HEK293 (cell line): Measurements from ENCODE around the gene MUC12.

ENCODE experiments used
- BCL11B ChIP-seq: fragments of 450-650 bp; formaldehyde crosslinking; IDR thresholded peaks from 2 replicates; pipeline ENCODE4 v1.5.1; 2016; ENCODE audit warnings: low read depth, missing biosample characterization, missing genetic modification characterization
- GLIS1 ChIP-seq: fragments of 450-650 bp; formaldehyde crosslinking; IDR thresholded peaks from 2 replicates; pipeline ENCODE4 v1.5.1; 2016; ENCODE audit warnings: missing biosample characterization, missing genetic modification characterization
- KLF1 ChIP-seq: fragments of 450-650 bp; formaldehyde crosslinking; IDR thresholded peaks from 2 replicates; pipeline ENCODE4 v1.5.1; 2016; ENCODE audit warnings: missing biosample characterization, missing genetic modification characterization
- MYNN ChIP-seq: fragments of 450-650 bp; formaldehyde crosslinking; IDR thresholded peaks from 2 replicates; pipeline ENCODE4 v1.5.1; 2016; ENCODE audit warnings: missing biosample characterization, missing genetic modification characterization, borderline replicate concordance
- WT1 ChIP-seq: fragments of 450-650 bp; formaldehyde crosslinking; IDR thresholded peaks from 2 replicates; pipeline ENCODE4 v1.5.1; 2016; ENCODE audit warnings: missing biosample characterization, missing genetic modification characterization
- ZFP69B ChIP-seq: fragments of 450-650 bp; formaldehyde crosslinking; IDR thresholded peaks from 2 replicates; pipeline ENCODE4 v1.5.1; 2016; ENCODE audit warnings: missing biosample characterization, missing genetic modification characterization
- ZNF146 ChIP-seq: fragments of 450-650 bp; formaldehyde crosslinking; IDR thresholded peaks from 2 replicates; pipeline ENCODE4 v1.5.1; 2016; ENCODE audit warnings: missing biosample characterization, missing genetic modification characterization
- ZNF37A ChIP-seq: fragments of 450-650 bp; IDR thresholded peaks from 2 replicates; pipeline ENCODE4 v1.5.1; 2018; ENCODE audit warnings: missing biosample characterization, missing genetic modification characterization
- ZNF510 ChIP-seq: fragments of 450-650 bp; formaldehyde crosslinking; IDR thresholded peaks from 2 replicates; pipeline ENCODE4 v1.5.1; 2018; ENCODE audit warnings: mild to moderate bottlenecking, missing genetic modification characterization, missing biosample characterization; ENCODE audit not compliant: insufficient replicate concordance
- ZNF596 ChIP-seq: fragments of 450-650 bp; IDR thresholded peaks from 2 replicates; pipeline ENCODE4 v1.5.0; 2018; ENCODE audit warnings: missing biosample characterization, mild to moderate bottlenecking, missing genetic modification characterization, moderate library complexity
- ZNF658 ChIP-seq: fragments of 450-650 bp; formaldehyde crosslinking; IDR thresholded peaks from 2 replicates; pipeline ENCODE4; 2016; ENCODE audit warnings: missing biosample characterization, missing genetic modification characterization
- ZNF76 ChIP-seq: fragments of 450-650 bp; formaldehyde crosslinking; IDR thresholded peaks from 2 replicates; pipeline ENCODE4; 2016; ENCODE audit warnings: low read depth, missing biosample characterization, missing genetic modification characterization, borderline replicate concordance
- ZNF792 ChIP-seq: fragments of 450-650 bp; formaldehyde crosslinking; IDR thresholded peaks from 2 replicates; pipeline ENCODE4 v1.5.1; 2016; ENCODE audit warnings: missing biosample characterization, missing genetic modification characterization
- TF ChIP-seq, protein P1 (sequence below): fragments of 450-650 bp; formaldehyde crosslinking; IDR thresholded peaks from 2 replicates; pipeline ENCODE4 v1.5.1; 2016; ENCODE audit warnings: missing biosample characterization, missing genetic modification characterization
- TF ChIP-seq, protein P2 (sequence below): fragments of 450-650 bp; formaldehyde crosslinking; IDR thresholded peaks from 2 replicates; pipeline ENCODE4 v1.5.1; 2016; ENCODE audit warnings: missing biosample characterization, missing genetic modification characterization, low read depth
- TF ChIP-seq, protein P3 (sequence below): fragments of 450-650 bp; formaldehyde crosslinking; IDR thresholded peaks from 2 replicates; pipeline ENCODE4 v1.5.1; 2016; ENCODE audit warnings: missing biosample characterization, missing genetic modification characterization
- TF ChIP-seq, protein P4 (sequence below): fragments of 450-650 bp; formaldehyde crosslinking; conservative IDR thresholded peaks from 2 replicates; pipeline ENCODE4 v1.5.1; 2016; ENCODE audit warnings: low read depth, missing biosample characterization, missing genetic modification characterization

Gene MUC12

DNA sequence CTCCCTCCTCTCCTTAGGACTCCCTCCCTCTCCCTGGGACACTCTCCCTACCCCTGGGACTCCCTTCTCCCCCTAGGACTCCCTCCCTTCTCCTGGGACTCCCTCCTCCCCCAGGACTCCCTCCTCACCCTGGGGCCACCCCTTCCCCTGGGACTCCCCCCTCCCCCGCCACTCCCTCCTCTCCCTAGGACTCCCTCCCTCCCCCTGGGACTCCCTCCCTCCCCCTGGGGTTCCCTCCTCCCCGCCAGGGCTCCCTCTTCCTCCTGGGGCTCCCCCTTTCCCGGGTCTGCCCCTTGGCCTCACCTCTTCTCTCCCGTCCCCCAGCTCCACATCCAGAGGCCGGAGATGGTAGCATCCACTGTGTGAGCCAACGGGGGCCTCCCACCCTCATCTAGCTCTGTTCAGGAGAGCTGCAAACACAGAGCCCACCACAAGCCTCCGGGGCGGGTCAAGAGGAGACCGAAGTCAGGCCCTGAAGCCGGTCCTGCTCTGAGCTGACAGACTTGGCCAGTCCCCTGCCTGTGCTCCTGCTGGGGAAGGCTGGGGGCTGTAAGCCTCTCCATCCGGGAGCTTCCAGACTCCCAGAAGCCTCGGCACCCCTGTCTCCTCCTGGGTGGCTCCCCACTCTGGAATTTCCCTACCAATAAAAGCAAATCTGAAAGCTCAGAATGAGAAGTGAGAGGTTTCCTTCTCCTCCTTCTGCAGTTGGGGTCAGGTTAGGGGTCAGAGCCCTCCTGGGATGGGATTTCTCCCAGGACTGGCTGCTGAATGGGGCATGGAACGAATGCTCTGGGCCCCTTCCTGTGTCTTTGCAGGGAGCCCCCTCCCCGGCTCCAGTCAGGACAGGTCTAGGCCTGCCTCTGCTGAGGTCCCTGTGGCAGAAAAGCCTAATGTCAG lies 49.2 kb downstream of the MUC12 start (continued):
- TF ChIP-seq, protein P1, sequence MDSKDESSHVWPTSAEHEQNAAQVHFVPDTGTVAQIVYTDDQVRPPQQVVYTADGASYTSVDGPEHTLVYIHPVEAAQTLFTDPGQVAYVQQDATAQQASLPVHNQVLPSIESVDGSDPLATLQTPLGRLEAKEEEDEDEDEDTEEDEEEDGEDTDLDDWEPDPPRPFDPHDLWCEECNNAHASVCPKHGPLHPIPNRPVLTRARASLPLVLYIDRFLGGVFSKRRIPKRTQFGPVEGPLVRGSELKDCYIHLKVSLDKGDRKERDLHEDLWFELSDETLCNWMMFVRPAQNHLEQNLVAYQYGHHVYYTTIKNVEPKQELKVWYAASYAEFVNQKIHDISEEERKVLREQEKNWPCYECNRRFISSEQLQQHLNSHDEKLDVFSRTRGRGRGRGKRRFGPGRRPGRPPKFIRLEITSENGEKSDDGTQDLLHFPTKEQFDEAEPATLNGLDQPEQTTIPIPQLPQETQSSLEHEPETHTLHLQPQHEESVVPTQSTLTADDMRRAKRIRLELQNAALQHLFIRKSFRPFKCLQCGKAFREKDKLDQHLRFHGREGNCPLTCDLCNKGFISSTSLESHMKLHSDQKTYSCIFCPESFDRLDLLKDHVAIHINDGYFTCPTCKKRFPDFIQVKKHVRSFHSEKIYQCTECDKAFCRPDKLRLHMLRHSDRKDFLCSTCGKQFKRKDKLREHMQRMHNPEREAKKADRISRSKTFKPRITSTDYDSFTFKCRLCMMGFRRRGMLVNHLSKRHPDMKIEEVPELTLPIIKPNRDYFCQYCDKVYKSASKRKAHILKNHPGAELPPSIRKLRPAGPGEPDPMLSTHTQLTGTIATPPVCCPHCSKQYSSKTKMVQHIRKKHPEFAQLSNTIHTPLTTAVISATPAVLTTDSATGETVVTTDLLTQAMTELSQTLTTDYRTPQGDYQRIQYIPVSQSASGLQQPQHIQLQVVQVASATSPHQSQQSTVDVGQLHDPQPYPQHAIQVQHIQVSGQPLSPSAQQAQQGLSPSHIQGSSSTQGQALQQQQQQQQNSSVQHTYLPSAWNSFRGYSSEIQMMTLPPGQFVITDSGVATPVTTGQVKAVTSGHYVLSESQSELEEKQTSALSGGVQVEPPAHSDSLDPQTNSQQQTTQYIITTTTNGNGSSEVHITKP (tag by site-specific recombination) = 0 out of 2 replicates have a peak, but pooled peaks have one; percentile 13
- TF ChIP-seq, protein P2, sequence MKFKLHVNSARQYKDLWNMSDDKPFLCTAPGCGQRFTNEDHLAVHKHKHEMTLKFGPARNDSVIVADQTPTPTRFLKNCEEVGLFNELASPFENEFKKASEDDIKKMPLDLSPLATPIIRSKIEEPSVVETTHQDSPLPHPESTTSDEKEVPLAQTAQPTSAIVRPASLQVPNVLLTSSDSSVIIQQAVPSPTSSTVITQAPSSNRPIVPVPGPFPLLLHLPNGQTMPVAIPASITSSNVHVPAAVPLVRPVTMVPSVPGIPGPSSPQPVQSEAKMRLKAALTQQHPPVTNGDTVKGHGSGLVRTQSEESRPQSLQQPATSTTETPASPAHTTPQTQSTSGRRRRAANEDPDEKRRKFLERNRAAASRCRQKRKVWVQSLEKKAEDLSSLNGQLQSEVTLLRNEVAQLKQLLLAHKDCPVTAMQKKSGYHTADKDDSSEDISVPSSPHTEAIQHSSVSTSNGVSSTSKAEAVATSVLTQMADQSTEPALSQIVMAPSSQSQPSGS (tag by site-specific recombination) = no peak
- TF ChIP-seq BCL11B (tag by site-specific recombination) (no peak), ZNF510 (tag by site-specific recombination) (no peak), MYNN (no peak), WT1 (tag by site-specific recombination) (peak; percentile 47; the same call in 1 of the 2 replicates), ZNF596 (tag by site-specific recombination) (no peak), GLIS1 (tag by site-specific recombination) (peak; percentile 43; the same call in 1 of the 2 replicates), ZNF76 (tag by site-specific recombination) (no peak), ZNF658 (tag by site-specific recombination) (no peak), ZNF37A (no peak), ZFP69B (tag by site-specific recombination) (no peak), ZNF792 (tag by site-specific recombination) (no peak), KLF1 (no peak), ZNF146 (tag by site-specific recombination) (no peak)
- TF ChIP-seq, protein P3, sequence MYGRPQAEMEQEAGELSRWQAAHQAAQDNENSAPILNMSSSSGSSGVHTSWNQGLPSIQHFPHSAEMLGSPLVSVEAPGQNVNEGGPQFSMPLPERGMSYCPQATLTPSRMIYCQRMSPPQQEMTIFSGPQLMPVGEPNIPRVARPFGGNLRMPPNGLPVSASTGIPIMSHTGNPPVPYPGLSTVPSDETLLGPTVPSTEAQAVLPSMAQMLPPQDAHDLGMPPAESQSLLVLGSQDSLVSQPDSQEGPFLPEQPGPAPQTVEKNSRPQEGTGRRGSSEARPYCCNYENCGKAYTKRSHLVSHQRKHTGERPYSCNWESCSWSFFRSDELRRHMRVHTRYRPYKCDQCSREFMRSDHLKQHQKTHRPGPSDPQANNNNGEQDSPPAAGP (tag by site-specific recombination) = peak; percentile 67; the same call in 1 of the 2 replicates
- TF ChIP-seq, protein P4, sequence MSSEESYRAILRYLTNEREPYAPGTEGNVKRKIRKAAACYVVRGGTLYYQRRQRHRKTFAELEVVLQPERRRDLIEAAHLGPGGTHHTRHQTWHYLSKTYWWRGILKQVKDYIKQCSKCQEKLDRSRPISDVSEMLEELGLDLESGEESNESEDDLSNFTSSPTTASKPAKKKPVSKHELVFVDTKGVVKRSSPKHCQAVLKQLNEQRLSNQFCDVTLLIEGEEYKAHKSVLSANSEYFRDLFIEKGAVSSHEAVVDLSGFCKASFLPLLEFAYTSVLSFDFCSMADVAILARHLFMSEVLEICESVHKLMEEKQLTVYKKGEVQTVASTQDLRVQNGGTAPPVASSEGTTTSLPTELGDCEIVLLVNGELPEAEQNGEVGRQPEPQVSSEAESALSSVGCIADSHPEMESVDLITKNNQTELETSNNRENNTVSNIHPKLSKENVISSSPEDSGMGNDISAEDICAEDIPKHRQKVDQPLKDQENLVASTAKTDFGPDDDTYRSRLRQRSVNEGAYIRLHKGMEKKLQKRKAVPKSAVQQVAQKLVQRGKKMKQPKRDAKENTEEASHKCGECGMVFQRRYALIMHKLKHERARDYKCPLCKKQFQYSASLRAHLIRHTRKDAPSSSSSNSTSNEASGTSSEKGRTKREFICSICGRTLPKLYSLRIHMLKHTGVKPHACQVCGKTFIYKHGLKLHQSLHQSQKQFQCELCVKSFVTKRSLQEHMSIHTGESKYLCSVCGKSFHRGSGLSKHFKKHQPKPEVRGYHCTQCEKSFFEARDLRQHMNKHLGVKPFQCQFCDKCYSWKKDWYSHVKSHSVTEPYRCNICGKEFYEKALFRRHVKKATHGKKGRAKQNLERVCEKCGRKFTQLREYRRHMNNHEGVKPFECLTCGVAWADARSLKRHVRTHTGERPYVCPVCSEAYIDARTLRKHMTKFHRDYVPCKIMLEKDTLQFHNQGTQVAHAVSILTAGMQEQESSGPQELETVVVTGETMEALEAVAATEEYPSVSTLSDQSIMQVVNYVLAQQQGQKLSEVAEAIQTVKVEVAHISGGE (tag by site-specific recombination) = no peak
